ENCODE results near the gene PSME3IP1.

The PSME3IP1 gene

DNA sequence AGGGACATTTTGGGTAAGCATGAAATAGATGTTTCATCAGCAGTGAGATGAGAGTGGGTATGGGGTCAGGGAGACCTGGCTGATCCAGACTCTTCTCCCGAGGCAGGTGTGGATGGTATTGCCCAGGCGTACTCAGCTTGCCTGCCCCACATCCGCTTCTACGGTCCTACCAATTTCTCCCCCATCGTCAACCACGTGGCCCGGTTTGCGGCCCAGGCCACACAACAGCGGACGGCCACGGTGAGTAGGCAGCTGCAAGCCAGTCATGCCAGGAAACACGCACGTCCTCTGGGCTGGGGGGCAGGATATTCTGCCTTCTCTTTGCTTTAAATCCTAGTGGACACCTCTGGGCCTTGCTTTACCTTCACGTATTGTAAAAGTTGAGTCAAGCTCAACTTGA, 48.8 kb downstream of the PSME3IP1 start:
- no peak overlapping the region for H3K4me3 ChIP-seq (ENCODE audit: low read depth, low read length)
- no peak for DNase-seq
- TF ChIP-seq, protein P1, sequence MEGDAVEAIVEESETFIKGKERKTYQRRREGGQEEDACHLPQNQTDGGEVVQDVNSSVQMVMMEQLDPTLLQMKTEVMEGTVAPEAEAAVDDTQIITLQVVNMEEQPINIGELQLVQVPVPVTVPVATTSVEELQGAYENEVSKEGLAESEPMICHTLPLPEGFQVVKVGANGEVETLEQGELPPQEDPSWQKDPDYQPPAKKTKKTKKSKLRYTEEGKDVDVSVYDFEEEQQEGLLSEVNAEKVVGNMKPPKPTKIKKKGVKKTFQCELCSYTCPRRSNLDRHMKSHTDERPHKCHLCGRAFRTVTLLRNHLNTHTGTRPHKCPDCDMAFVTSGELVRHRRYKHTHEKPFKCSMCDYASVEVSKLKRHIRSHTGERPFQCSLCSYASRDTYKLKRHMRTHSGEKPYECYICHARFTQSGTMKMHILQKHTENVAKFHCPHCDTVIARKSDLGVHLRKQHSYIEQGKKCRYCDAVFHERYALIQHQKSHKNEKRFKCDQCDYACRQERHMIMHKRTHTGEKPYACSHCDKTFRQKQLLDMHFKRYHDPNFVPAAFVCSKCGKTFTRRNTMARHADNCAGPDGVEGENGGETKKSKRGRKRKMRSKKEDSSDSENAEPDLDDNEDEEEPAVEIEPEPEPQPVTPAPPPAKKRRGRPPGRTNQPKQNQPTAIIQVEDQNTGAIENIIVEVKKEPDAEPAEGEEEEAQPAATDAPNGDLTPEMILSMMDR (IDR thresholded peaks at IDR 0.05; ENCODE audit: low read depth, low read length, missing control alignments): no peak
- H3K27ac ChIP-seq: no peak overlapping the region
- in situ Hi-C loops (cut with HindIII; ENCODE audit: low pct_ligation_motif_present, low sequenced_read_pairs): no loop called here
- H3K27me3 ChIP-seq (replicated peaks): no peaks in the 10 kb centered on the region
- H3K36me3 ChIP-seq (replicated peaks): no peaks in the 10 kb centered on the region

DNA sequence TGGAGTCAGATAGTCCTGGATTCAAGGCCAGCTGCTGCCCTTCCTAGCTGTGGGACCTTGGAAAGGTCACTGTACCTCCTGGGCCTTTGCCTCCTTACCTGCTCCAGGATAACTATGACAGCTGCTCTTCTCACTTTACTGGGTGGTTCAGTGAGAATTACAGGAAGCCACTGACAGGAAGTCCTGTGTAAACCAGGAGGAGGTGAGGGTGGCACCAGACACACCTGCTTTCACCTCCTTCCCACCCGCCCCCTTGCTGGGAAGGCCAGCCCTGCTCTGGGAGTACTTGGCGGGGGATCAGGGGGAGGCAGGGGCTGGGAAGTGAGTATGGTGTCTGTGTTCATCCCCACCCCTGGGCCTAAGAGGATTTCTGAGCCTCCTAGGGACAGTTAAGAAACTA, 50.9 kb downstream of the PSME3IP1 start:
- in situ Hi-C loops (cut with HindIII; ENCODE audit: low pct_ligation_motif_present, low sequenced_read_pairs): no loop called here
- Histone ChIP-seq H3K27ac (no peak overlapping the region), H3K4me3 (ENCODE audit: low read depth, low read length) (no peak overlapping the region), H3K27me3 (replicated peaks) (no peaks in the 10 kb centered on the region), H3K36me3 (replicated peaks) (no peaks in the 10 kb centered on the region)
- TF ChIP-seq, protein P1 (IDR thresholded peaks at IDR 0.05; ENCODE audit: low read depth, low read length, missing control alignments): no peak
- DNase-seq: no peak

DNA sequence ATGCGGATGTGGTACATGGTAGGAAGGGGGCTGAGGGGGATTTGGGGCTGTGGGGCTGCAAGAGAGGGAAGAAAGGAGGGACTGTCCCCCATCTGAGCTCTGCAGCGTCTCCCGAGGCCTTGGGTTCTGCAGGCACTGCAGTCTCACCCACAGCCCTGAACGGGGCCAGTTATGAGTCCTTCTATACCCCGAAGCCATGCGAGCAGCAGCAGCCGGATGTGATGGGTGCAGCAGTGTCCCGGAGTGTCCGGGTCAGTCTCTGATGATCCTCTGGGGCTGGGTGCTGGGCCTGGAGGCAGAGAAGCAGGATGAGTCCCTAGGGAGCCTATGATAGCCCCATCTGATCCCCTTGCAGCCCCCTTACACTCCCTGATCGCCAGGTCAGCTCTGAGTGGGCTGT, 52.0 kb downstream of the PSME3IP1 start:
- TF ChIP-seq, protein P1 (IDR thresholded peaks at IDR 0.05; ENCODE audit: low read depth, low read length, missing control alignments): no peak
- H3K36me3 ChIP-seq (replicated peaks): no peaks in the 10 kb centered on the region
- no peak for DNase-seq
- in situ Hi-C loops (cut with HindIII; ENCODE audit: low pct_ligation_motif_present, low sequenced_read_pairs): no loop called here
- no peaks in the 10 kb centered on the region for H3K27me3 ChIP-seq (replicated peaks)
- H3K4me3 ChIP-seq (ENCODE audit: low read depth, low read length): no peak overlapping the region
- no peak overlapping the region for H3K27ac ChIP-seq

DNA sequence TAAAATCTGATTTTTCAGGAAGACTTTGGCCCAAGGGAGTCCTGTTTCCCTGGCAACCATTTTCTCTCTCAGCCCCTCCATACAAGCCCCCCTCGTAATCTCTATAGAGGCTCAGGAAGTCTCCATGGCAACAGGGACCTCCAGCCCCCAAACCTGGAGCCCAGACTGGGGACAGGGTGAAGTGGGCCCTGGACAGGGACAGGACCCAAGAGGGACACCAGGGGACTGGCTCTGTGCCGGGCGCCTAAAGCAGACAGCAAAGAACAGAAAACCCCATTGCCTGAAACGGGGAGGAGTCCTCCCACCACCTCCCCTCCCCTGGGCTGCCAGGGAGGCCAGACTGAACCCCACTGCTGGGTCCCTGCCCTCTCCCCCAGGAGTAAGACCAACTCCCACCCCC, 52.8 kb downstream of the PSME3IP1 start:
- no peak for DNase-seq
- TF ChIP-seq, protein P1 (IDR thresholded peaks at IDR 0.05; ENCODE audit: low read depth, low read length, missing control alignments): no peak
- Histone ChIP-seq H3K27me3 (replicated peaks) (no peaks in the 10 kb centered on the region), H3K27ac (no peak overlapping the region), H3K36me3 (replicated peaks) (no peaks in the 10 kb centered on the region), H3K4me3 (ENCODE audit: low read depth, low read length) (no peak overlapping the region)
- in situ Hi-C loops (cut with HindIII; ENCODE audit: low pct_ligation_motif_present, low sequenced_read_pairs): no loop called here

DNA sequence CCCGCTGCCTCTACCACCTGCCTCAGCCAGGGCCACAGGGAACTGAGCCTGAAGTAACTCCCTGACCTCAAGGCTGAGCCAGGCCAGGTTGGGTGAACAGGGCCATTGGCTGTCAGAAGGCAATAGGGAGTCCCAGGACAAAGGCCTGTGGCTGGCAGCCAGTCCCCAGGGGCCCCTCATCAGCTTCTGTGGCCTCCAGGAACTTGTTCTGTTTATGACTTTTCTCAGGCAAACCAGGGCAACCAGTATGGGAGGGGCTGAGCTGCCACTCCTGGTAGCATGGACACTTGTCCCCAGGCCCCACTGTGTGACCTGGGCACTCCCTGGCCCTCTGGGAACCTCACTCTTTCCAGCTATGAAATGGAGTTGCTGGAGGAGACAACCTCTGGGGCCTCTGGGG, 53.4 kb downstream of the PSME3IP1 start:
- Histone ChIP-seq H3K27ac (no peak overlapping the region), H3K36me3 (replicated peaks) (no peaks in the 10 kb centered on the region), H3K4me3 (ENCODE audit: low read depth, low read length) (no peak overlapping the region), H3K27me3 (replicated peaks) (no peaks in the 10 kb centered on the region)
- DNase-seq: no peak
- TF ChIP-seq, protein P1 (IDR thresholded peaks at IDR 0.05; ENCODE audit: low read depth, low read length, missing control alignments): no peak
- in situ Hi-C loops (cut with HindIII; ENCODE audit: low pct_ligation_motif_present, low sequenced_read_pairs): no loop called here

DNA sequence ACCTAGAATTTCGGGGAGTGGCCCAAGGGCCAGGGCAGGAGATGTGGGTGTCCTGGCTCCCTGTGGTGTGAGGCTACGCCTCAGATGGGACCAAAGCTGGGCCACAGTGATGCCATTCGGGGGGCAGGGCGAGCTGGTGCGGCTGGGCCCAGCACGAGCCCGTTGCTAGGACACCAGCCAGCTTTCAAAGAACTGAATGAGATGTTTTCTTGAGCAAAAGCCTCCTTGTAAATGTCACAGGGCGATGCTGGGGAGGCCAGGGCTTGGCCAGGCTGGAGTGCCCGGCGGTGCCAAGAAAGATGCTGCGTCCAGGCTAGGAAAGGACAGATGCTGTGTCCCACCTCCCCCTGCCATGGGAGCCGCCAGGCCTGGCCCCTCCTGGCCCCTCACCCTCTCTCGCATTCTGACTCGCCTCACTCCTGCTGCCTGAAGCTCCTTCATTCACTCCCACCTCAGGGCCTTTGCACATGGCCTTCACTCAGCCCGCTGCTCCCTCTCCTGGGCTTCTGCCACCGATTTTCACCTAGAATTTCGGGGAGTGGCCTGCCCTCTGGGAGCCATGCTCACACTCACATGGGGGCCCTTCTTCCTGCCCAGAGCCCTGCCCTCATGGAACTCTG, 54.4 kb downstream of the PSME3IP1 start:
- no peak for DNase-seq
- TF ChIP-seq, protein P1 (IDR thresholded peaks at IDR 0.05; ENCODE audit: low read depth, low read length, missing control alignments): no peak
- in situ Hi-C loops (cut with HindIII; ENCODE audit: low pct_ligation_motif_present, low sequenced_read_pairs): no loop called here
- Histone ChIP-seq H3K36me3 (replicated peaks) (no peaks in the 10 kb centered on the region), H3K27me3 (replicated peaks) (no peaks in the 10 kb centered on the region), H3K4me3 (ENCODE audit: low read depth, low read length) (no peak overlapping the region), H3K27ac (no peak overlapping the region)

All from brain microvascular endothelial cell (primary cell).